K562 (cell line): ENCODE results near the gene NAP1L1. TPM values are rescaled to one million over a fixed set of nuclear protein-coding genes. Genes with fewer than 3 reads are reported as not detected.

Source experiments
- ATAC-seq: fragments of 200-7000 bp; cut with Tn5 transposase; 3 replicates; pipeline ENCODE4 v1.9.1; 2020; ENCODE audit warnings: moderate library complexity
- BruUV-seq: library from RNA; stranded (reverse); fragments of 400-500 nt; replicated peaks from 2 replicates; lab custom pipeline; 2021; lab: Mats Ljungman, UMichigan
- CTCF ChIA-PET: fragments of 300-600 bp; formaldehyde crosslinking; extraction: SDS; loops from one replicate; lab custom pipeline; 2021; ENCODE audit warnings: low intra/inter-chr PET ratio; lab: Yijun Ruan, JAX
- POLR2A ChIA-PET: fragments of 300-600, 350-650 bp; sonication (Branson Sonifier 250); formaldehyde crosslinking; extraction: SDS; loops from one replicate; lab custom pipeline; 2021; ENCODE audit warnings: antibody characterized with exemption, inconsistent platforms; lab: Yijun Ruan, JAX
- DNase-seq, 4 experiments: peaks; one replicate each; pipeline versions ENCODE4 v3.0.0 to v3.0.0-alpha.2; 2011 to 2018; ENCODE audit warnings: low spot score in 3 of 4, mixed read lengths in 3 of 4; ENCODE audit errors: extremely low read depth in 1 of 4
- FAIRE-seq: peaks from 2 replicates; lab custom pipeline; 2011; peaks lifted over from hg19 to GRCh38; lab: Jason Lieb, UNC
- H2AFZ ChIP-seq: 2 replicates; pipeline ENCODE4 v1.6.0; 2011; ENCODE audit warnings: low read depth, low read length, control low read depth, inconsistent platforms
- H3K27ac ChIP-seq: fragments of 200-600 bp; 3 replicates; pipeline ENCODE4 v1.8.0; 2011; ENCODE audit warnings: low read depth, mild to moderate bottlenecking, control low read depth, inconsistent platforms, low read length, moderate library complexity, mixed read lengths; ENCODE audit errors: extremely low read depth
- H3K27me3 ChIP-seq, 2 experiments: fragments of 300-600 bp in 1 of 2; 2 replicates in 1 of 2; 3 replicates in 1 of 2; pipeline versions ENCODE4 v1.6.0 to v1.8.0; 2011; ENCODE audit warnings: inconsistent platforms in 2 of 2, low read length in 2 of 2, mild to moderate bottlenecking in 1 of 2, mixed read lengths in 1 of 2, moderate library complexity in 1 of 2; ENCODE audit not compliant: control insufficient read depth in 2 of 2, insufficient read depth in 2 of 2
- H3K36me3 ChIP-seq: fragments of 300-600 bp; 3 replicates; pipeline ENCODE4 v1.8.0; 2011; ENCODE audit warnings: mild to moderate bottlenecking, low read length, inconsistent platforms; ENCODE audit not compliant: control insufficient read depth, insufficient read depth
- H3K4me1 ChIP-seq, 2 experiments: fragments of 200-600 bp in 1 of 2; replicated peaks in 1 of 2; 2 replicates in 1 of 2; 3 replicates in 1 of 2; pipeline versions ENCODE4 v1.5.1 to v1.8.0; 2011; ENCODE audit warnings: inconsistent platforms in 2 of 2, low read length in 2 of 2, mild to moderate bottlenecking in 1 of 2, mixed read lengths in 1 of 2, moderate library complexity in 1 of 2; ENCODE audit not compliant: control insufficient read depth in 2 of 2, insufficient read depth in 2 of 2
- H3K4me2 ChIP-seq: 2 replicates; pipeline ENCODE4 v1.6.1; 2011; ENCODE audit warnings: low read length, control low read depth, inconsistent platforms, mixed read lengths; ENCODE audit not compliant: insufficient read depth
- H3K4me3 ChIP-seq: fragments of 200-600 bp; sonication (generic), shearing (Covaris generic); 2 replicates; pipeline ENCODE4 v1.5.1; 2016; ENCODE audit warnings: control low read depth, inconsistent platforms
- H3K79me2 ChIP-seq: fragments of 200-600 bp; 3 replicates; pipeline ENCODE4 v1.8.0; 2011; ENCODE audit warnings: low read length, inconsistent platforms; ENCODE audit not compliant: control insufficient read depth, insufficient read depth
- H3K9ac ChIP-seq, 2 experiments: 2 replicates each; pipeline versions ENCODE4 v1.6.0 to v1.6.1; 2011; ENCODE audit warnings: low read depth in 2 of 2, low read length in 2 of 2, control low read depth in 1 of 2, inconsistent platforms in 1 of 2, mild to moderate bottlenecking in 1 of 2, mixed read lengths in 1 of 2; ENCODE audit not compliant: insufficient read depth in 1 of 2
- H3K9me1 ChIP-seq: one replicate; pipeline ENCODE4 v1.6.0; 2011; ENCODE audit warnings: inconsistent platforms, mild to moderate bottlenecking, low read length, moderate library complexity; ENCODE audit not compliant: control insufficient read depth, insufficient read depth
- H3K9me3 ChIP-seq: replicated peaks from 2 replicates; pipeline ENCODE4 v1.5.1; 2011; ENCODE audit warnings: low read depth, low read length, inconsistent platforms; ENCODE audit not compliant: control insufficient read depth, insufficient read depth
- H4K20me1 ChIP-seq: replicated peaks from 2 replicates; pipeline ENCODE4 v1.6.1; 2011; ENCODE audit warnings: low read length, inconsistent platforms, mixed read lengths; ENCODE audit not compliant: control insufficient read depth, insufficient read depth
- ETV6 ChIP-seq, 3 experiments: fragments of 150-350 bp in 1 of 3; sonication (generic) in 1 of 3; formaldehyde crosslinking in 1 of 3; IDR thresholded peaks; 2 replicates each; pipeline versions ENCODE4 v1.6.1 to v1.8.0; 2014 to 2022; ENCODE audit warnings: borderline replicate concordance in 2 of 3, low read depth in 2 of 3, antibody characterized with exemption in 1 of 3, low read length in 1 of 3, mild to moderate bottlenecking in 1 of 3, missing genetic modification reagents in 1 of 3
- FOXA3 ChIP-seq, 2 experiments: fragments of 450-650 bp in 1 of 2; sonication (generic) in 1 of 2; formaldehyde crosslinking; IDR thresholded peaks in 1 of 2; conservative IDR thresholded peaks in 1 of 2; 2 replicates each; pipeline versions ENCODE4 v1.4.0 to v1.8.0; 2020 to 2022; ENCODE audit warnings: mild to moderate bottlenecking in 2 of 2, missing genetic modification reagents in 1 of 2
- MYBL2 ChIP-seq, 2 experiments: fragments of 450-650 bp in 1 of 2; sonication (generic) in 1 of 2; formaldehyde crosslinking in 1 of 2; IDR thresholded peaks; 2 replicates each; pipeline versions ENCODE4 v1.6.1 to v1.8.1; 2017 to 2022; ENCODE audit warnings: borderline replicate concordance in 1 of 2, inconsistent platforms in 1 of 2, low read depth in 1 of 2, mild to moderate bottlenecking in 1 of 2, missing genetic modification reagents in 1 of 2, moderate library complexity in 1 of 2
- POLR2A ChIP-seq: fragments of 450-650 bp; conservative IDR thresholded peaks from 2 replicates; pipeline ENCODE4 v1.6.1; 2016
- ZNF347 ChIP-seq: fragments of 450-650 bp; formaldehyde crosslinking; IDR thresholded peaks from 2 replicates; pipeline ENCODE4 v1.4.0; 2020; ENCODE audit warnings: low read depth, mild to moderate bottlenecking, moderate library complexity
- WGBS: fragments of 100-300 bp; shearing (Covaris generic); methylation state at CpG from one replicate; pipeline ENCODE4 v1.1.6; 2016; ENCODE audit warnings: low coverage, mixed read lengths; ENCODE audit not compliant: insufficient coverage; ENCODE audit errors: missing lambda C conversion rate; 5-methylcytosine and 5-hydroxymethylcytosine counted together
- in situ Hi-C: fragments of 300-500 bp; cut with MboI; formaldehyde crosslinking; loops from 4 replicates; pipeline ENCODE4 v1.15.0; 2018; ENCODE audit warnings: inconsistent platforms, mixed read lengths
- intact Hi-C: fragments of 100-400 bp; cut with micrococcal nuclease; formaldehyde crosslinking; loops from 2 replicates; pipeline ENCODE4 v1.14.2; 2022
- polyA plus RNA-seq, 8 experiments: library from polyadenylated mRNA; depleted of rRNA in 4 of 8; stranded (reverse) in 5 of 8; unstranded in 3 of 8; fragments of >200 nt; fragmentation: Nextera tagmentation in 2 of 8; fragmentation: Illumina TruSeq in 1 of 8; extraction: Ambion mirVana in 2 of 8; extraction: Trizol in 1 of 8; gene quantifications; 2 replicates each; pipeline versions ENCODE4 v1.2.1 to v1.2.3, GENCODE V29; 2011 to 2014; ENCODE audit warnings: inconsistent platforms in 1 of 8, missing spikeins in 1 of 8
- total RNA-seq, 7 experiments: library from RNA; depleted of rRNA in 6 of 7; stranded (reverse); fragments of >200 nt in 6 of 7; fragmentation: Illumina TruSeq in 2 of 7; extraction: Trizol in 2 of 7; gene quantifications; 2 replicates each; pipeline versions ENCODE4 v1.2.1 to v1.2.3, GENCODE V29; 2011 to 2021; ENCODE audit warnings: low replicate concordance in 1 of 7

Gene NAP1L1
- total and polyA plus RNA-seq, 9 of the 15 experiments (the other 6 are each of a cell fraction or from before 2014, with no cell fraction given): 287 to 747 (median 450) TPM

DNA sequence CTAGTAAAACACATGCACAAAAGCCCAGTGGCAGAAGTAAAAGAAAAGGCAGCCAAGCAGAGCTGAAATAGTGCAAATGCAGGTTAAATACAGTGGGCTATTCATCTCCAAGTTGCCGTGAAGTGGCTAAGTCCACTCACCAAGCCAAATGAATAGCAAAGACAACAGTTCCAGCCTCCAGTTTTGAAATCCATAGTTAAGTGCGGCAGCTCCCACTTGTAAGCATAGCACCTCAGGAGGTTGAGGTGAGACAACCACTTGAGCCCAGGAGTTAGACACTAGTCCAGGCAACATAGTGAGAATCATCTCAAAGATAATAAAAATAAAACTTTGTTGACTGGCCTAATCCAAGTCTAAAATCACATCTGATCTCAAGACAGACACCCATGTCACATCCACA, 43.1 kb downstream of the NAP1L1 start:
- ATAC-seq (no peak; the same call in 2 of the 3 replicates), FAIRE-seq (no peak), DNase-seq (no peak)
- Histone ChIP-seq H3K79me2 (no peaks in the 10 kb centered on the region), H2AFZ (no peak overlapping the region), H3K27ac (no peak overlapping the region), H3K4me2 (no peak overlapping the region), H3K9me1 (no peaks in the 10 kb centered on the region), H3K4me3 (no peak overlapping the region), H3K27me3 (no peaks in the 10 kb centered on the region), H4K20me1 (no peaks in the 10 kb centered on the region), H3K4me1 (peaks cover 0 to 6% of the 10 kb centered on the region in 2 experiments; a peak in 1 of 5 replicates), H3K9me3 (no peaks in the 10 kb centered on the region), H3K36me3 (peaks cover 23% of the 10 kb centered on the region; the same call in 2 of the 3 replicates), H3K9ac (no peak overlapping the region)
- ChIA-PET POLR2A (interaction anchor here (0.9 to 1.4 kb wide), 4 partner anchors 9 to 446 kb away, joined by 3 to 6 read pairs (median 3); partner anchors contain the start of gene PHLDA1), CTCF (no interaction called here)
- in situ Hi-C loops: loop anchor here (25.0 kb wide), 1 partner anchor 704 kb away; the partner anchor contains the start of genes CAPS2 and GLIPR1L1
- no TSS peak for BruUV-seq
- TF ChIP-seq ZNF347 (CRISPR knock-in tag) (no peak), MYBL2 (IDR thresholded peaks at IDR 0.05; ENCODE audit: low read depth) (no peak), MYBL2 (CRISPR knock-in tag; IDR thresholded peaks at IDR 0.05; ENCODE audit: borderline replicate concordance) (no peak), ETV6 (IDR thresholded peaks at IDR 0.05; ENCODE audit: borderline replicate concordance in 1 of 2, low read depth in 2 of 2, low read length in 1 of 2) (no peak), ETV6 (CRISPR knock-in tag; IDR thresholded peaks at IDR 0.05; ENCODE audit: borderline replicate concordance) (no peak), FOXA3 (CRISPR knock-in tag; conservative IDR thresholded peaks at IDR 0.05 in 1 of 2, IDR thresholded peaks at IDR 0.05 in 1 of 2) (no peak), POLR2A (0 out of 2 replicates have a peak, but pooled peaks have one; percentile 6)
- intact Hi-C loops: loop anchor here (5.0 kb wide), 1 partner anchor 546 kb away; no protein-coding TSS in a partner anchor
- 62% methylated on average over 2 of the region's 2 CpGs for WGBS
